OCI-M1 (cell line): Measurements from ENCODE around the gene TICRR.

Source experiments
- DNase-seq: peaks from one replicate; lab custom pipeline; 2025; lab: John Stamatoyannopoulos, UW

The TICRR gene

GRCh38 chr15:89628806-89629715 is 53.8 kb downstream of the TICRR start:
- no peak for DNase-seq

GRCh38 chr15:89629829-89630228 is 54.6 kb downstream of the TICRR start:
- no peak for DNase-seq

- DNase-seq = no peak
Observed at GRCh38 chr15:89630260-89630659, 55.0 kb downstream of the TICRR start.

GRCh38 chr15:89630974-89631901 is 56.0 kb downstream of the TICRR start:
- no peak for DNase-seq

GRCh38 chr15:89631902-89632264 is 56.6 kb downstream of the TICRR start:
- no peak for DNase-seq

- no peak for DNase-seq
Observed at GRCh38 chr15:89632563-89633430, 57.5 kb downstream of the TICRR start.

- no peak for DNase-seq
Observed at GRCh38 chr15:89633585-89633984, 58.3 kb downstream of the TICRR start.

- no peak for DNase-seq
Observed at GRCh38 chr15:89640245-89640644, 65.0 kb downstream of the TICRR start.

- no peak for DNase-seq
Observed at GRCh38 chr15:89641053-89641452, 65.8 kb downstream of the TICRR start.

- DNase-seq = no peak
Observed at GRCh38 chr15:89642106-89642505, 66.8 kb downstream of the TICRR start.

- no peak for DNase-seq
Observed at GRCh38 chr15:89645680-89646079, 70.4 kb downstream of the TICRR start.

- no peak for DNase-seq
Observed at GRCh38 chr15:89646416-89647141, 71.3 kb downstream of the TICRR start.

- peak; percentile 82 for DNase-seq
Observed at GRCh38 chr15:89647191-89647851, 72.1 kb downstream of the TICRR start.

GRCh38 chr15:89648106-89649012 is 73.1 kb downstream of the TICRR start:
- DNase-seq = no peak

GRCh38 chr15:89649013-89649625 is 73.8 kb downstream of the TICRR start:
- no peak for DNase-seq

- DNase-seq = no peak
Observed at GRCh38 chr15:89649716-89650115, 74.4 kb downstream of the TICRR start.

GRCh38 chr15:89652131-89652530 is 76.9 kb downstream of the TICRR start:
- DNase-seq = no peak

GRCh38 chr15:89652666-89653065 is 77.4 kb downstream of the TICRR start:
- no peak for DNase-seq

GRCh38 chr15:89653578-89653977 is 78.3 kb downstream of the TICRR start:
- DNase-seq = no peak
